HG03565 (cell line): ENCODE results near the gene ROBO2.

Experiments
- ATAC-seq: cut with Tn5 transposase; IDR thresholded peaks from one replicate; pipeline ENCODE4 v1.9.1; 2021; ENCODE audit warnings: mild to moderate bottlenecking, moderate library complexity; ENCODE audit not compliant: unreplicated experiment

ROBO2 gene

DNA sequence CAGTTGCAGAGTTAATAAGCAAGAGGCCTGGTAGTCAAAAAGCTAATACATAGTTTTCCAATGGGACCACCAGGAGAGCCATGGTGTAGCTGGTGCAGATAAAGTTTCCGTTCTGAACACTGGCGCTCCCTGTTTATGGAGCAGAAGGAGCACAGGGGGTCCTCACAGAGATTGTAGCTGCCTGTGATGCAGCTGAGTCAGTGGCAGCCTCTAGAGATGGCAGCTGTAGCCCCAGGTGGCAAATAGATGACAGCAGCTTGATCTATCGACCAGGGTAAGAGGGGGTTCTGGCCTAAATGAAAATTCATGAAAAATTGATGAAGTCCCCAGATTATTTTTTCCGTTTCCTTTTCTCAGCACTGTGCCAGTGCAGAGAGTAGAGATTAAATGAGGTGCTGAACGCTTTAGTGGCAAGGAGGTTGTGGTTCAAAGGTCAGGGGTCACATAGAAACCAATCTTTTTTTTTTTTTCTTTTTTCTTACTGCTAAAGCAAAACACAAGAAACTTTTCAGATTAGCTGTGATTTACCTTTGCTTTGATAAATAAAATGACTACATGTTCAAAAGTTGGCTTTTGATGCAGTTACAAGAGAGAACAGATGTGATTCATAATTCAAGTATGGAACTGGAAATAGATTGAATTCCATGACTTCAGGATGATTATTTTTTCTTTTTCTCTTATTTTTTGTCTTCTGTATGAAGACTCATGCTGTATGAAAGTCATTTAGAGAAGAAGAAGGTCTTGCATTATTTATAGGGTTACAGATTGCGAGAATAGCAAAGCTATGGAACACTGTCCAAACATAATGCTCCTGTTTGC, 63.3 kb downstream of the ROBO2 start:
- no peak for ATAC-seq

DNA sequence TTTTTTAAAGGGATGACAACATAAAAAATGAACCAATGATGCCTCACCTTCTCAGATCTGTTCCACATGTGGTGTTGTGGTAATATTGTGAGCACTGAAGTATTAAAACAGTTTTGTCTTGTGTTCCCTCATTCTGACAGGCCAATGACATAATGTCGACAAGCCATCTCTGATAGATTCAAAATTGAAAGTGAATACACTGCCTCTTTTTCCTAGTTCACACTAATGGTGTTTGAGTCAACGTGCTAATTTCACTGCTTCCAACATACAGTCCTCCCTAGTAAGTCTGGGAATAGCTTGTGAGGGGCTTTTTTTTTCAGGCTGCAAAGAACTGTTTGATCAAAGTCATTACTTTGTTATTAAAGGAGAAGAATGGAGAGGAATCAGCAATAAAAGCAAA, 82.8 kb downstream of the ROBO2 start:
- no peak for ATAC-seq

DNA sequence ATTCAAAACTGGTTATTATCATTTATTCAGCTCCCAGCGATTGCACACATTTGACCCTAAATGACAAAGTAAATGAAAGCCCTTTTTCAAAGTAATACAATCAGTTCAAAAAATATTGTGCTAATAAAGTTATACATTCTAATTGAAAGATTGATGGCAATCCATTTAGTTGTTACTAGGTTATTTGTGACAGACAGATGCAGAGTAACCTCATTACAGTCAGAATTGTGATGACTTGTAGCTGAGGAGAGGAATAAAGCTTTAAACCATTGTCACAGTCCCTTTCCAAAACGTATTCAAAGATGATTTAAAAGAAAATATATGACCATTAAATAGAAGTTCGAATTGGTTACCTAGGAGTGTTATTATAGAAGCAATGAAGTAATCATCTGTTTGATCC, 86.1 kb downstream of the ROBO2 start:
- ATAC-seq: no peak

DNA sequence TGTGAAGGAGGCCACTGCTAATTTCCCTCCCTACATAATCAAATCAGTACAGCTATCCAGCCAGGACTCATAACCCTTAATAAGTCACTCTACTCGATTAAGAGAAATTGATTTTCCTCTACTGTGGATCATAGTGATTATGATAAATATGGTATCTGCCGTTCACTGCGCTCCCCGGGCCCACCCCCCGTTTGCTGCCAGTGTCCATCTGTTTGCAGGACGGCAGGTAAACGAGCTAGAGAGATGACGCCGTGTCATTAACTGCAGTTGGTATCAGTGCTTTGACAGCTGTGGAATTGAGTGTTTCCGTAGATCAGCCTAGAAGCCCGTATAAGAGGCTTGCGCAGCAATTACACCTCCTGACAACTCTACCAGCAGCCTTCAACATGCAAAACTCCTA, 94.9 kb downstream of the ROBO2 start:
- no peak for ATAC-seq

DNA sequence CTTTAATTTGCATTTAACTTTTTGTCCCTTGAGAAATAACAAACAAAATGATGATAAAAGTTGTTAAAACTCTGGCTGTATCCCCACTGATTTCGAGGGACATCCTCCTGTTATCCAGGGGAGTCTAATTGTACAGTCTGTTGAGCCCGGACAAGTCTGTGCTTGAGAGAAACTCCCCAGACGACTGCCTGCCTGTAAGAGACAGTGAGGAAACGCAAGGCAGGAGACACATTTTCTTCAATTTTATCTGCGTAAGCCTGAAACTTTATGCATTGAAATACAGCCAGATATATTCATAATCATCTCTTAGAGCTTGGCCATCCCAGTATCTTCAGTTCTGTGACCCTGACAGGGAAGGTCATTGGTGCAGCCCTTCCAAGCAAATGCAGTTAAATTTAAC, 97.7 kb downstream of the ROBO2 start:
- ATAC-seq: no peak

DNA sequence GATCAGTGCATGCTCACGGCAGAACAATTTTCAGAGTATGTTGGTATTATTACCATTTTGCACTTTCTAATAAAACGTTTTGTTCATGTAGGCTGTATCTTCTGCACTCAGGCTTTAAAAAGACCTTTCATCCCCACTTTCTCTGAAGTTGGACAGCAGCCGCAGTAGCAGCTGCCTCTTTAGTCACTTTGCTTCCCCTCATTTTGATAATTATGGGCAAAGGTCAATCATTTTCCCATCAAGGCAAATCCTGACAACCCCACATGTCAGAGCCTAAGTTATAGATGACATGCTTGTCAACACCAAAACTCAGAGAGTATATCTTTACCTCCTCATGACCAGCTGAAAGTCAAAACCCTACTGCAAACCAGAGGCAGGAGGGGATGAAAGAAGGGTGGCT, 99.7 kb downstream of the ROBO2 start:
- no peak for ATAC-seq

DNA sequence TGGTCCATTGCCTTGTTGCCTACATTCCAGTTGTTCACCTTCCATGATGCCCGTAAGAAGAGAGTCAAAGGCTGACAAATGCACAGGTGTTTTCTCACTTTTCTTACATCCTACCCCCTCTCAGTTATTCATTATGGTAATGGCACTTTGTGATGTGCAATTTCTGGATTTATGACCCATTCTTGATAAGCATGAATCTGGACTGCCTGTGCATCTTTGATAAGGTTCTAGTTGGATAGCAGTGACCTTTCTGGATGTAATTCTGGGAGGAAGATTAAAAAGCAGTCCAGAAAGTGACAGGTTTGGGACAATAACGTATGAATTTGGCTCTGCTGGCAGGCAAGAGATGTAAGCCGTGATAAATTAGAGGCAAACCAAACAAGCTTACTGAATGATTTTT, 101.5 kb downstream of the ROBO2 start:
- ATAC-seq: no peak

DNA sequence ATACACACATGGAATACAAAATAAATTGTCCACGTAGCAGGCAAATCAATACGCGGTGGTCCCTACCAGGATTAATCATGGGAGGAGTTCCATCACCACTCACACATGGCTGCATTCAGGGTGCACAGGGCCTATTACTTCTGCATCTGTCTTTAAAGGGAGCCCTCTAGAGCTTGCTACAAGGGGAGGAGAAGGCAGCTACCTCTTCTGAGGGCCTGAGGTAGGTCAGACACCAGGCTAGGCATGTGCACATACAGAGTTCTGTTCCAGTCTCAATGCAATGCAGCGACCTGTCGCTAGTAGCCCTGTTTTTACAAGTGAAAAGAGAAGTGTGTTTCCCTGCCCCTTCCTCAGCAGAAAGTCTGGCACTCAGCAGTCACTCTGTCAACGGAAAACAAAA, 102.7 kb downstream of the ROBO2 start:
- no peak for ATAC-seq

DNA sequence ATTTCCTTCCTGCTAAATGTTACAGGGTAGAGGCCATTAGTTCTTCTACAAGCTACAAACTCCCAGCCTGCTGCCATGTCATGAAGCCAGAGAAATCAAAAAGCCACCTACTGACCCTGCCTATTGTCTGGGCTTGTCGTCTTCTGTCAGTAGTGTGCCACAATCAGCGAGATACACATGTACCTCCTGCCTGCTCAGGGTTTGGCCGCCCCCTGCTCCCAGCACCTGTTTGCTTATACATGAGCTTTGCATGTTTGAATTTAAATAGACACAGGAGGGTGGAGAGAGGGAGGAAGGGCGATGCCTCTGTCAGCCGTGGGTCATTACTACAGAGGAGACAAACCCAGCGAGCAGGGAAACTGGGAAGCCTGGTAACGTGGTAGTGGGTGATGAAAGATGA, 106.1 kb downstream of the ROBO2 start:
- ATAC-seq: no peak

DNA sequence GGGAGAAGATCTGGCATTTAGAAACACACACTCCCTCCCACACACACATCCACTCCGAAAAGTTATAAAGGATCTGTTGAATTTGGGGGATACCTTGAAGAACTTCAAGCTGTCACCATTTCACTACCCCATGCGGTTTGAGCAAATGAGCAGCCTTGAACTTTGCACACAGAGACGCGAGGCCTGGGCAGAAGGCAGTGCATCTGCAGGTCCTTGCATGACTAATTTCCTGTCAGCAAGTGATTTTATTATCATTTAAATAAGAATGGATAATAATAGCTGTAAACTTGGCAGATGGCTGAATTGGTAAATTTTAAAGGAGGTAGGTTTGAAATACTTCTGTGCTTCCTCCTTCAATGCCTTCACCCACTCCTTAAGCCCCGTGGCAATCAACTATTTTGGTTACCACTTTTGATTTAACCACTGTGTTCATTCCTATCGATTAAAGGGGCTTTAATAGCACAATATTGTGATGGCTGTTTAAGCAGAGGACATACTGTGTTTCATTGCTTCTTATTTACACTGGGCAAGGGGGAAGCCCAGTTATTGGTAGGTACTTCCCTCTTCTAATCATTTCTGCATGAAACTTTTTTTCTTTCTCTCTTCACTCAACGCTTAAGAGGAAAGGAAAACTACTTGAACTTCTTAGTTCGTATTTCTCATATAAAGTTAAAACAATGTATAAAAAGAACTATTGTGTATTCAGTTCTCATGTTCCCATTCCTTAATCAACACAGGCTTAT, 108.1 kb downstream of the ROBO2 start:
- ATAC-seq: no peak

DNA sequence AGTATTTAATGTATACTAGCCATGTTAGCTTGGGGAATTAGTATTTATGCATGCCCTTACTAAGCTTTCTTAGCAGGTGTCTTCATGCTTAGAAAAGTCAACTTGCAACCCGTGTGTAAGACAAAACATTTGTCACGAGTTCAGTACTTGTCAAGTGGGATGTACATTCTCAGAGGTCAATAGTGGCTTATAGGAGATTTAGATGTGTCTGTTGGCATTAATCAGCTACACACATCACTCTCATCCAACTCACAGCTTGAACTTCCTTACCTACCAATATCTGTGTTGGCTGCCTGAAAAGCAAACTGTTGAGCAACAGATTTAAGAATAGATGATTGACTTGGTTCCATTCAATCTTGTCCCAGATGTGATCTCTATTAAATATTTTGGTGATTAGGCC, 109.5 kb downstream of the ROBO2 start:
- ATAC-seq: no peak

DNA sequence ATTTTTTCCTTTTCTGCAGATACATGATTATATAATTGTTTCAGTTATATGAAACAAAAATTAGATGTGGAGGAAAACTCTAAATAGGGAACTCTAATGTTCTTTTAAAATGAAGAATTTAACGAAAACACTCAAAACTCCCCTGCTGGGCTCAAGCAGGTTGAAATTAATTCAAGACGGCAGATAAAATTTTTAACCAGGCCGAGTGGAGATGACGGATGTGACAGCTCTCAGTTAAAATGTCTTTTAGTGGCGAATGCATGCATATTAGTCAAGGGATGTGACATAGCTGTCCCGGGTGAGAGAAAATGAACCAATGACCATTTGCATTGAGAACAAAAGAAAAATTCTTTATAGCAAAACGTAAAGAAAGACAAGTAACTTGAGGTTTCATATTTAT, 110.1 kb downstream of the ROBO2 start:
- ATAC-seq: no peak

DNA sequence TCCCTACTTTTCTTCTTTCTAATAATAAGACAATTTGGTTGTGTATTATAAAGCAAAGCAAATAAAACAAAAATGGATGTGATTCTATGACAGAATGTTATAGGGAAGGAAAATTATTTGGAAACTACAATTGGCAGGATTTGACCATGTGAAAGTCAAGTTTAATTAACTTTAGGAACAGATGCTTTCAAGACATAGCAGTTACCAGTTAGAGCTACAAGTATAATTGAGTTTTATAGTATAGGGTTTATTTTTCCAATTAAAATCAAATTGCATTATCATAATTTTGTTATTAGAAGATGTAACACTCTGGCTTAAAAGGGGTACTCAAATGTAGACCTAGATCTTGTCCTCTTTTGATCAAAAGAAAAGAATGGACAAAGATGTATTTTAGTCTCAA, 110.9 kb downstream of the ROBO2 start:
- ATAC-seq: no peak

DNA sequence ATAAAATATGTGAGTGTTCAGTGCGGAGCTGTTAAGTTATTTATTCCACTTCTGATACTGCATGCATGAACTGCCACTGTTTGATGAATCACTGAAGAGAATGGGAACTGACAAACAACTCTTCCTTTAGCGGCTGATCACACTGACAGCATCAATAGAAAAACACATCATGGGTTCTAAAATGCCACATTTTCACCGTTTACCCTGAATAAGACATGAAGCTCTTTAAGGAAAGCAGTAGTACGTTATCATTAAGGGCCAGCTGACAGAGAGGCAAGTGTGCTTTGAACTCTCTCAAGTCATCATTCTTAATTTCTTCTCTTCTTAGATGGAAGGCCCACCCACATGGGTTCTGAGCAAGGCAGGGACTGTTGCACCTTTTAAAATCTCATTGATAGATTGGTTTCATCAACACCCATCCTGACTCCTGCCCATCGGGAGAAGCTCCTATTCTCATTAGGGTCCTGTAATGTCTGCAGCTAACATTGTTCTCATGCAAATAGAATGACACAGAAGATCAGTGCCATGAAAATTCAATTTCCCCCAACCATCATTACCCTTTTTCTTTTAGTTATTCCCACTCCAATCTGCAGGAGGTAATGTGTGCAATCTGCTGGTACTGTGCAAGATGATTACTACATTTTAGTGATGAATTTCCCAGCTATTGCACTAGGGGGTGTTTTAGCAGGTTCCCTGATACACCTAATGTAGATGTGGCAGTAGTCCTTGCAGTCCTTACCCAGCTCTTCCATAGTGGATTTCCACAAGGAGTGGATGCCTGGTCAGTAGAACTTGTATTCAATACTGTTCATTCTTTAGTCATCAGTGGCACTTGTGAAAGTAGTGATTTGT, 119.1 kb downstream of the ROBO2 start:
- no peak for ATAC-seq

DNA sequence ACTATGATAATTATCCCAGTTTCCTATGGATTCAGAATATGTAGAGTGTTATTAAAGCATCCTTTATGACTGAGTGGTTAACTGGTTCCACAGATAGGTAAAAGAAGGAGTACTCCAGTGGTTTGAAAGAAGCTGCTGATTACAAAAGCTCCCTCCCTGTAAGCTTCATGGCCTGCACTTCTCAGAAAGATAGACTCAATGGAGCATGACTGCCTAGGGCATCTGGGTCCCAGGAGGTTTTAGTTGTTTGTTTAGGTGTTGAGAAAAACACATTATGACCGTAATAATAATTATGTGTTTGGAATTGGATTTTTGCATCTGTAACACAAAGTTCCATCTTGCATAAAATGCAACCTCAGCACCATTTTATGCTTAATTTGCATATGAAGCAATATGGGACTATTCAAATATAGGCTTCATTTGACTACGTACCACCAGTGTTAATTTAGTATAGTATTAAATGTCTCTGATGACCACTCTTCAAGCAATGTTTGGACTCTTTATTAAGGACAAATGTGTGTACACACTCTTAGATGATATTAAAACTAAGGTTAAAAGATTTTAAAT, 121.1 kb downstream of the ROBO2 start:
- no peak for ATAC-seq

DNA sequence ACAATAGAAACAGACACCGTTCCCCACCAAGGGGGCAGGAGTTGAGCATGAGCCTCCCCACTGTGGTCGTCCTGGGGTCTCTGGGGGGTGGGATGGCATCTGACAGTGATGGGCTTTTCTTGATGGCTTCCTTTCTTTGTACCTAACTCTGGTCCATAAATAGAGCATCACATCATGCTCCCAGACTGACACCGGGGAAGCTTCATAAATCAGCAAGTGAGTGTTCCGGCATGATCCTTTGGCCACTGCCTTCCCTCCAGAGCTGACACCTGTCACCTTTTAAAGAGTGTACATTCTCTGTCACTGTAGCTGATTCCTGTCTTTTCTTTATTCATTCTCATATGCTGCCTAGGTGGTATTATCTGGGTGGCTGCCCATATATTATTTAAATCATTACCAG, 129.9 kb downstream of the ROBO2 start:
- ATAC-seq: no peak

DNA sequence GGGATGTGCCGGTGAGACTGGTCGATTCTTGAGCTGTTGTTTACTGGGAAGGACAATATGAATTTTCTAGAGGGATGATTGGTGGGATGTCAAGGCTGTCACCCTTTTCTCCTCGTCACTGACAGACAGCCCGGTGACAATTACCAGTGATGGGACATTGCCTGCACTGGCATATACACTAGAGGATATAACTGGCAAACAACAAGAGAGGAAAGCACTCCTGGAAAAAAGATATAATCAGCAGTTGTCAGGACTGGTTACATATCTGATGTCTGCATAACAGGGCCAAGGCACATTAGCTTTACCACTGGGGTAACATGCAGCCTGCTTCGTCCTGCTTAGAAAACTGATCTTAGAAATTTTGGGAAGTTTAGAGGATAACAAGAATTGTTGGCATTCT, 131.1 kb downstream of the ROBO2 start:
- no peak for ATAC-seq

DNA sequence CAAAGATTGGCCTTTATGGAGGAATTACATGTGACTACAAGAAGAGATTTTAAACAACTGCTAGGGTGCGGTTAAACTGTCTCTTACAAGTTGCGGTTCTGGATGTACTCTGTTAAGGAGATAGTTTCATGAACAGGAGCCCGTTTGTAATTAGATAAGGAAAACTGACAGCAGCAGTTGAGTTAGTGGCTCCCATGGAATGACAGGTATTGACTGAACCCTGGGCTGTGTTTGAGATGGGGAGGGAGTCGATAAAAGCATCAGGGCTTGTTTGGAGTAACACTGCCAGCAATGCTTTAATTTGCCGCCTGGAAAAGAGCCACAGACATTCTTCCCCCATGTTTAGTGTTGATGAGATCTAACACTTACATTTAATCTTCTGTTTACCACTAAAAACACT, 139.9 kb downstream of the ROBO2 start:
- ATAC-seq: no peak

DNA sequence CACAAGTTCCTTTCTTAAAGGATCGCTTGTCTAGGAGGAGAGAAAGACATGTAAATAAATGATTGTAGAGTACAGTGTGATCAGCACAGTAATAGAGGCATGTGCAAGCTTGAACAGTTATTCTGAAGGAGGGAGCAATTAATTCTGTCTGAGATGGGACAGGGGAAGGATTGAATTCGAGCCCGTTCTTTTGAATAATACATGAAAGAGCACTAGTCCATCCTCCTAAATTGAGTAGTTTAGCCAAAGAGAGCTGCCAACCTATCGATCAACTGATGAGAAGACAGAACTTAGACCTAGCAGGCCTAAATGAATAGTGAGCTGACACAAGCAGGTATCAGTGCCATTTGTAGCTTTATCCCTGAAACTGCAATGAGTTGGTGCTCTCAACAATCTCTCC, 142.4 kb downstream of the ROBO2 start:
- ATAC-seq: no peak

DNA sequence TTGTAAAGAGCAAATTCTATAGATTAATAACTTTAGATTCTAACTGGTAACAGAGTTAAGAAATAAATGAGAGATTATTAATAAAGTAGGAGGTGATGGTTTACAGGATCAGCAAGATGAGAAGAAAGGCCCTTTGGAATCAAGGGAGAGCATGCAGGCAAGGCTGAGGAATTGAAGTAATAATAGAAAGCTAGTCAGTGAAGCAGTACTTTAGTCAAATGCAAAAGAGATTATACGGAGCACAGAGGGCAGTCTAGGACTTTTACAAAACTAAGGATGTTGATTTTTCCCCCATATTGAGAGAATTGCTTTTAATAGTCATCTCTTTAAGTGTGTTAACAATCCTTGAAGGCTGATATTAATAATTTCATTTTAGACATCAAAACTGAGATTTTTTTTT, 146.4 kb downstream of the ROBO2 start:
- no peak for ATAC-seq

DNA sequence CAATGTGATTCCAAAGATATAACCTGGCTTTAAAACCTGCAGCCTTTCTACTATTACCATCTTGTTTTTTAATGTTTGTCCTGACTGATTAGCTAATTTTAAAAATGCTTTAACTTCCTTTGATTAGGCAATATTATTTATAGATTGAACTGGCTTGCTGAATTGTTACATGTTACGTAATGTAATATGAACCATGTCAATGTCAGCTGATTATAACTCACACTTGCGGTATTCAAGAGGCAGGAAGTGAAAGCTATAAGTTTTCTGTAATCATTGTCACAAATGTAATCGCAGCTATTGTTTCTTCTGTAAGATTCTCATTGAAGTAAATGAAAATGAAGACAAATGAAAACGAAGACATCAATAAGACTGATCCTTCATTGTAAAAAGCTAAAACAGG, 146.8 kb downstream of the ROBO2 start:
- ATAC-seq: no peak
